Peyer's patch (tissue), 4 donors: ENCODE measurements around the gene NPBWR2. TPM values are rescaled to one million over a fixed set of nuclear protein-coding genes. Genes with fewer than 3 reads are reported as not detected.
A peak's percentile ranks its signal among the peaks of the same experiment; 100 is the strongest.

Experiments used
- DNase-seq, 3 donors: peaks; one replicate each; pipeline ENCODE4 v3.0.0-alpha.2; 2017 to 2019
- H3K27ac ChIP-seq, 4 donors: fragments of 200-600 bp; sonication (generic); one replicate each; pipeline ENCODE4 v1.5.1; 2016 to 2019
- H3K27me3 ChIP-seq, 2 donors: fragments of 200-600 bp; sonication (generic); one replicate each; pipeline ENCODE4 v1.5.1; 2019
- H3K36me3 ChIP-seq, 3 donors: fragments of 200-600 bp; sonication (generic); one replicate each; pipeline ENCODE4 v1.5.1; 2016 to 2019
- H3K4me1 ChIP-seq, 4 donors: fragments of 200-600 bp; sonication (generic); one replicate each; pipeline ENCODE4 v1.5.1; 2016 to 2019
- H3K4me3 ChIP-seq, 4 donors: fragments of 200-600 bp; sonication (generic); 1 replicate in 3 of 4; 2 replicates in 1 of 4; pipeline ENCODE4 v1.5.1; 2016 to 2019; ENCODE audit warnings: mild to moderate bottlenecking in 1 of 4
- H3K9me3 ChIP-seq, 4 donors: fragments of 200-600 bp; sonication (generic); one replicate each; pipeline ENCODE4 v1.5.1; 2016 to 2019; ENCODE audit warnings: mild to moderate bottlenecking in 1 of 4
- CTCF ChIP-seq, 6 experiments: fragments of 450-650 bp in 4 of 6; fragments of 200-600 bp in 2 of 6; sonication (generic) in 1 of 6; IDR thresholded peaks; one replicate each; pipeline ENCODE4 v1.5.1; 2017 to 2019; ENCODE audit warnings: antibody characterized with exemption in 6 of 6, mild to moderate bottlenecking in 3 of 6, moderate library complexity in 1 of 6
- POLR2A ChIP-seq, 2 donors: fragments of 450-650 bp; IDR thresholded peaks; one replicate each; pipeline ENCODE4 v1.5.1; 2017; ENCODE audit warnings: antibody characterized with exemption in 2 of 2, mild to moderate bottlenecking in 2 of 2, moderate library complexity in 2 of 2
- total RNA-seq, 4 donors: library from RNA; depleted of rRNA; stranded (reverse); fragments of >200 nt; gene quantifications; one replicate each; pipeline ENCODE4 v1.1.0, GENCODE V29; 2016

The NPBWR2 gene
- total RNA-seq, 4 donors from 2014 or later: not detected

- H3K4me3 ChIP-seq: no peak overlapping the region
- H3K36me3 ChIP-seq: no peaks in the 10 kb centered on the region
- H3K9me3 ChIP-seq: no peaks in the 10 kb centered on the region
- no peak overlapping the region for H3K27ac ChIP-seq
- peaks cover 0 to 5% (median 0%) of the 10 kb centered on the region in 4 donors for H3K4me1 ChIP-seq
- H3K27me3 ChIP-seq: no peaks in the 10 kb centered on the region
- peak; percentile 13 to 37 (median 35) for DNase-seq
- TF ChIP-seq CTCF (IDR thresholded peaks at IDR 0.05) (no peak), POLR2A (IDR thresholded peaks at IDR 0.05) (no peak)
Measured at GRCh38 chr20:64116016-64116415, 8.7 kb upstream of the NPBWR2 start.

GRCh38 chr20:64115171-64115911, 8.0 kb upstream of the NPBWR2 start:
- peak; percentile 14 to 41 (median 28) for DNase-seq
- H3K4me3 ChIP-seq: no peak overlapping the region
- H3K36me3 ChIP-seq: no peaks in the 10 kb centered on the region
- H3K4me1 ChIP-seq: peaks cover 0 to 4% (median 0%) of the 10 kb centered on the region in 4 donors
- TF ChIP-seq CTCF (IDR thresholded peaks at IDR 0.05): no peak
- no peak for TF ChIP-seq POLR2A (IDR thresholded peaks at IDR 0.05)
- H3K9me3 ChIP-seq: no peaks in the 10 kb centered on the region
- no peak overlapping the region for H3K27ac ChIP-seq
- H3K27me3 ChIP-seq: no peaks in the 10 kb centered on the region

- no peaks in the 10 kb centered on the region for H3K4me1 ChIP-seq
- H3K9me3 ChIP-seq: no peaks in the 10 kb centered on the region
- DNase-seq: peak; percentile 14 to 41 (median 40)
- H3K27me3 ChIP-seq: no peaks in the 10 kb centered on the region
- H3K4me3 ChIP-seq: no peak overlapping the region
- TF ChIP-seq POLR2A (IDR thresholded peaks at IDR 0.05): no peak
- no peak for TF ChIP-seq CTCF (IDR thresholded peaks at IDR 0.05)
- no peaks in the 10 kb centered on the region for H3K36me3 ChIP-seq
- H3K27ac ChIP-seq: no peak overlapping the region
Measured at GRCh38 chr20:64114356-64114971, 7.1 kb upstream of the NPBWR2 start.

GRCh38 chr20:64113796-64114355, 6.5 kb upstream of the NPBWR2 start:
- H3K4me1 ChIP-seq: no peaks in the 10 kb centered on the region
- no peaks in the 10 kb centered on the region for H3K27me3 ChIP-seq
- DNase-seq: peak; percentile 13 to 35 (median 30)
- no peaks in the 10 kb centered on the region for H3K9me3 ChIP-seq
- H3K4me3 ChIP-seq: no peak overlapping the region
- no peaks in the 10 kb centered on the region for H3K36me3 ChIP-seq
- no peak overlapping the region for H3K27ac ChIP-seq
- no peak for TF ChIP-seq POLR2A (IDR thresholded peaks at IDR 0.05)

GRCh38 chr20:64113444-64113775, 6.0 kb upstream of the NPBWR2 start:
- H3K4me3 ChIP-seq: no peak overlapping the region

More at GRCh38 chr20:64113444-64113775, 6.0 kb upstream of the NPBWR2 start:
- Histone ChIP-seq H3K27me3 (no peaks in the 10 kb centered on the region), H3K4me1 (no peaks in the 10 kb centered on the region), H3K27ac (no peak overlapping the region), H3K9me3 (no peaks in the 10 kb centered on the region), H3K36me3 (no peaks in the 10 kb centered on the region)
- DNase-seq: peak in 2 of 3 donors; percentile 24
- no peak for TF ChIP-seq POLR2A (IDR thresholded peaks at IDR 0.05)
- no peak for TF ChIP-seq CTCF (IDR thresholded peaks at IDR 0.05)
